Right renal cortex interstitium (tissue), 3 donors: ENCODE results near the gene FCHSD2. TPM values are rescaled to one million over a fixed set of nuclear protein-coding genes. Genes with fewer than 3 reads are reported as not detected.
"Not testable (repeated sequence)": the region's sequence is repeated elsewhere in the genome, so short reads cannot be mapped to it uniquely, and the experiment has no call there.

Experiments used
- DNase-seq, 3 donors: peaks; one replicate each; pipeline ENCODE4 v3.0.0-alpha.2; 2013; ENCODE audit warnings: low read depth in 3 of 3, low spot score in 2 of 3
- polyA plus RNA-seq, 3 donors: library from polyadenylated mRNA; unstranded; fragments of 120-200 nt; gene quantifications; one replicate each; pipeline ENCODE4 v1.2.1, GENCODE V29; 2013; ENCODE audit not compliant: insufficient read length in 3 of 3

The FCHSD2 gene
- polyA plus RNA-seq, 3 donors = 43.7 to 49.7 (median 47.2) TPM

DNA sequence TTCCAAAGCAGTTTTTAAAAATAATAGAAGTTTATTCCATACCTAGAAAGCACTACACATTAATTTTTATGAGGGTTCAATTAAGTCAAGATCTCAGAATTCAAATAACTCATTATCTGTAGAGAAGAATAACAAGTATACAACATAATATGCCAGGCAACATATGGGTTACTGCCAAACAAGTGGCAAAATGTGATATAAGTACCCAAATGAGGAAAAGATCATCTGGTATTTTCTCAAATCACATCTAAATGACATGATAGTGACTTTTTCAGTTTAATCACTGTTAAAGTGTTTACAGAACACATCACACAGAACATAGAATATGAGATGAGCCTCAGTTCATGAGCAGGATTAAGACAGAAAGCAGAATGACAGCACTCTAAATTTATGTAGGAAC lies 123.3 kb downstream of the FCHSD2 start:
- no peak for DNase-seq

DNA sequence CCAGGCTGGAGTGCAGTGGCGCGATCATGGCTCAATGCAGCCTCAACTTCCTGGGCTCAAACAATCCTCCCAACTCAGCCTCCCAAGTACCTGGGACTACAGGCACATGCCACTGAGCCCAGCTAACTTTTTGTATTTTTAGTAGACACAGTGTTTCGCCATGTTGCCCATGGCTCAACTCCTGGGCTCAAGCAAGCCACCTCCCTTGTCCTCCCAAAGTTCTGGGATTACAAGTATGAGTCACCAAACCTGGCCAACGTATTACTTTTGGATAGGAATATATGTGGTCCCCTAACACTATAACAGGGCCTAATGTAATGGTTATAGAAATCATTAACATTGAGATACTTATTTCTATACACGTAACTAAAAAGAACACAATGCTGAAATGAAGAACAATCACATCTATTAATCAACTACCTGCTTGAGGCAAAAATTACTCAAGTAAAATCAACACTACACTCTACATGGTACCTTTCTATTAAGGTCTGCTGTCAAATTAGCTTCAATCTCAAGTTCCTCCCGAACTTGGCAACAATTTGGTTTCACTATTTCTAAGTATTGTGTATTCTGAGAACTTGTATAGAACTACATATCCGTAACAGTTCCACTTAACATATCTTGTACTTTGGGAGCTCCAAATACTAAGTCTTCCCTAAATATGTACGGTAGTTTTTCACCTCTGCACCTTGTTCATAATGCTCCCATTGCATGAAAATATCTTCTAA lies 124.9 kb downstream of the FCHSD2 start:
- DNase-seq = no peak

DNA sequence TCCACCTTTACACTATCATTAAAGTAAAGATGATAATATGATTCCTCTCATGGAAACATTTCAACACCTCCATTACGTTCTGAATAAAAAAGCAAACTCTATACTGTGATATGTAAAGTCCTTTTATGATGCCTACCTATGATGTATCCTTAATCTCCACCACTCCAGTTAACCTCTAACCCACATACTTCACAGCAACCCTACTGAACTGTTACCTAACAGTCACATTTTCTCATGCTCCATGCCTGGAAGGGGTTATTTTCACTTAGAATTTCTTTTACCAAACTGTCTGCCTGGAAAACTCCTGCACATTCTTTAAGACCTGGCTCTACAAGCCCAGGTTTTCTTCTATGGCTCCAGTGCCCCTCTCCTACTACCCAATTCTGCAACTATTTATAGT lies 129.1 kb downstream of the FCHSD2 start:
- DNase-seq = no peak

- no peak for DNase-seq
Observed at GRCh38 chr11:73012121-73012863, 129.8 kb downstream of the FCHSD2 start.

- DNase-seq = no peak
Observed at GRCh38 chr11:73011126-73011817, 130.8 kb downstream of the FCHSD2 start.

DNA sequence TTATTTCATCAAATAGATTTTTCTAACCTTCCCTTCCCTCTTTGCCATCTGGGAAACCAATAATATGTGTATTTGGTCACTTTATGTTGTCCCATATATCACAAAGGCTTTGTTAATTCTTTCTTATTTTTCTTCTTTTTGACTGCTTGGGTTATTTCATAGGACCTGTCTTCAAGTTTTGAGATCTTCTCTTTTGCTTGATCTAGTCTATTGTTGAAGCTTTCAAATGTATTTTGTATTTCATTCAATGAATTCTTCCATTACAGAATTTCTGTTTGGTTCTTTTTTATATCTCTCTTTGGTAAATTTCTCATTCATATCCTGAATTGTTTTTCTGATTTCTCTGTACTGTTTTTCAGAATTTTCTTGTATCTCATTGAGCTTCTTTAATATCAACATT lies 132.1 kb downstream of the FCHSD2 start:
- no peak for DNase-seq

- no peak for DNase-seq
Observed at GRCh38 chr11:73004088-73004487, 138.0 kb downstream of the FCHSD2 start.

DNA sequence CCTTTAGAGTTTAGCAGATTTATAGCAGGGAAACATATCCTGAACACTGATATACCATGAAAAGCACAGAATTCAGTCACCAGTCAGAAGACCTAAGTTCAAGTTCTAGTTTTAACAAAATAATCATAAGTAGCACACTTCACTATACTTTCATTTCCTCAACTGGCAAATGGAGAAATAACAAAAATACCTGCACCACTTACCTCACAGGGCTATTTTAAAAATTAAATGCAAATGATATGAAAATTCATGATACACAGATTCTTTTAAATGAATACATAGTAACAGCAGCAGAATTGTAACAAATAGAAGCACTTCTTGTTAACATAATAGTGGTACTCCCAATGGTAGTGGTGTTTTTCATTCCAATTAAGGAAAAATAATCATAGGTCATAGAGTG lies 139.0 kb downstream of the FCHSD2 start:
- DNase-seq = no peak

DNA sequence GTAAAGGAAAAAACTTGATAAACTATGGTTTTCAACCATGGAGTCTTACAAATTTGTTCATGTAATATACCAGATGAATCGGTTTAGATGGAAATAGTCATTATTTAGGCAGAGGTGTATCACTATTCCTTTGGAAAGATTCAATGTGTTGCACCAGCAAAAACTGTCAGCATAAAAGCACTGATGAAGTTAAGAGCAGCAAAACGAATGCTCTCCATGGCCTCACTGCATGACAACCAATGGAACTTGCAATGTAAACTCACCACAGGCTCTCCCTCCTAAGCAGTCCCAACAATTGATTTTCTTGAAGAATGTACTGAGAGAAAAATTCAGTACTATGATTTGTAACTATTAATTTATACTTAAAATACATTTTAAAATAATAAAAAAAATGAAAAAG lies 139.9 kb downstream of the FCHSD2 start:
- DNase-seq = no peak

- no peak for DNase-seq
Observed at GRCh38 chr11:73001615-73002014, 140.5 kb downstream of the FCHSD2 start.

DNA sequence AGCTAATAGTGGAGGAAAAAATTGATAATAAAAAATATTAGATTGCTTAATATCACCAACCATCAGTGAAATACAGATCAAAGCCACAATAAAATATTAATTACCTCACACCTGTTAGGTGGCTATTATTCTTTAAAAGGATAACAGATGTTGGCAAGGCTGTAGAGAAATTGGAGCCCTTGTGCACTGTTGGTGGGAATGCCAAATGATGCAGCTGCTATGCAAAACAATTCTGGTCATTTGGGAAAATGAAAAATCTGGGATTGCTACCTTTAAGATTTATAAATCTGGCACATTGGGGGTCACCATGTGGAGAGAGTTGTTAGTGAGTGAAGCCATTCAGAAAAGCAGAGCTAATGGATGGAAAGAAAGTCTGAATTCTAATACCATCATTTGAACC lies 143.4 kb downstream of the FCHSD2 start:
- DNase-seq = no peak

- no peak for DNase-seq
Observed at GRCh38 chr11:72996959-72997358, 145.2 kb downstream of the FCHSD2 start.

- DNase-seq = no peak
Observed at GRCh38 chr11:72989727-72990126, 152.4 kb downstream of the FCHSD2 start.

DNA sequence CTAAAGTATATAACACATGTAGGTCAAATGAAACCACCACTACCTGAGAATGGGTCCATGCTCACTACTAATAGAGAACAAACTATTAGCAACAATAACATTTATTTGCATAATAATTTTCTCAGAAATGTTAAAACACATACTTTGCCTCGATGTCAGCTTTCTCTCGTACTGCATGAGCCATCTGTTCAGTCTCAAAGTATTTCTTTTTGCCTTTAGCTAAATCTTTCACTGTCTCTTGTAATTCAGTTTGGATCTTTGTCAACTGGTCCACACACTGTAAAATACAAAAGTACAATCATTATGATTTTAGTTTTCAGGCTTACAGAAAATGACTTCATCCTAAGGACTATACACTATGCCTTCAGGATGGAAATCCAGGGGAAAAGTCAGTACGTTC lies 153.3 kb downstream of the FCHSD2 start:
- DNase-seq = no peak

DNA sequence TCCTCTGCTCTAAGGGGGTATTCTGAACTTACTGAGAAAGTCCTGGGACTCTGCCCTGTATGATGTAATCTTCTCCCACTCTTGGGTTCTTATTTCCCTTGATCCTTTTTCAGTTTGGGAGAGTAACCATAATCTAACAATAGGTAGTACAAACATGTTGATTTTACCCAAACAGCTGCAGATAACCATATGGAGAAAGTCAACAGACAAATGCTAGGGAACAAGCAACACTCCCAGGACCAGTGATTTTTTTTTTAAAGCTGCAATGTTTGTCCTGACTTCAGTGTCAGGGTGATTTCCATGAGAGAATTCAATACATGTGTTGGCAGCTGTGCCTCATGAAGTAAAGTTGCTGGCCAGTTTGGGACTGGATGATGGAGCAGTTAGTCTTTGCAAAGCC lies 156.5 kb downstream of the FCHSD2 start:
- no peak for DNase-seq

DNA sequence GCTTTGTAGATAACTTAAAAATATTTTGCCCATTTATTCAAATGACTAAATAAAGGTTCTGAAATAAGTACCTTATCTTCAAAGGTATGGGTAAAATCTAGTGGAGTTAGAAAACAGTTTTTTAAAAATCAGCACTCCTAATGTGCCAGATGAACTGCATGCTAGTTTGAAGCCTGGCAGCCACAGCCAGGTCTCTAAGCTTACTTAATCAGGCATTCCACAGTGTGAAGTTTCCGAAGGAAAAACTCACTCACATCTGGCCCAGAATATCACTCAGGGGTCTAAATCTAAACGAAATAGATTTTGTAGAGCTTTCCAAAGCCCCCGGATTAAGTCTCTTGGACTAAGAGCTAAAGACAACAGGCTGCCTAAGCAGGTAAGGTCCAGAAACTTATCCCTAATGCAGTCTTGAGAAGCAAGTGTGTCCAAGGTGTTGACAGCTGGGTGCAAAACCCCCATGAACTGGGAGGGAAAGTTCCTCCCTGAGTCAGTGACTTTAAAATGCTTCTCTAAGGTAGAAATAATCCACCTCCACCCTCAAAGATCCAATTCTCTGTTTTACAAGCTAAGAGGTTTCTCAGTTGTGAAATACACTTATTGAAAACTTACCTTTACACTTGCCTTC lies 157.6 kb downstream of the FCHSD2 start:
- DNase-seq = no peak

DNA sequence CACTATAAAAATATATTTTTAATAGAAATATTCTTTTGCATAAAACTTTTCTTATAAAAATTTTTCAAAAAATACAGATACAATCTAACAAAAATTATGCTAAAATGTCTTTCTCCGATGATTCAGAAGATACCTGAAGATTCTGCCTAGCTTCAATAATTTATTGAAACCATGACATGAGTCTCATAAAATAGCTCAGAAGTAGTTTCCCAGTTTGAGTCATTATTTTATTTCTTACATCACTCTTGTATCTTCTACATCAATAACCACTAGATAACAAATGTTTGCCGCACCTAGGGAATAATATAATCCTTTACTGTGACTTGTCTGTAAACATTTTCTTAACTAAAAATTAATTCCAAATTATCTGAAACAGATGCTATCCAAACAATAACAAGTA lies 158.6 kb downstream of the FCHSD2 start:
- DNase-seq = no peak

DNA sequence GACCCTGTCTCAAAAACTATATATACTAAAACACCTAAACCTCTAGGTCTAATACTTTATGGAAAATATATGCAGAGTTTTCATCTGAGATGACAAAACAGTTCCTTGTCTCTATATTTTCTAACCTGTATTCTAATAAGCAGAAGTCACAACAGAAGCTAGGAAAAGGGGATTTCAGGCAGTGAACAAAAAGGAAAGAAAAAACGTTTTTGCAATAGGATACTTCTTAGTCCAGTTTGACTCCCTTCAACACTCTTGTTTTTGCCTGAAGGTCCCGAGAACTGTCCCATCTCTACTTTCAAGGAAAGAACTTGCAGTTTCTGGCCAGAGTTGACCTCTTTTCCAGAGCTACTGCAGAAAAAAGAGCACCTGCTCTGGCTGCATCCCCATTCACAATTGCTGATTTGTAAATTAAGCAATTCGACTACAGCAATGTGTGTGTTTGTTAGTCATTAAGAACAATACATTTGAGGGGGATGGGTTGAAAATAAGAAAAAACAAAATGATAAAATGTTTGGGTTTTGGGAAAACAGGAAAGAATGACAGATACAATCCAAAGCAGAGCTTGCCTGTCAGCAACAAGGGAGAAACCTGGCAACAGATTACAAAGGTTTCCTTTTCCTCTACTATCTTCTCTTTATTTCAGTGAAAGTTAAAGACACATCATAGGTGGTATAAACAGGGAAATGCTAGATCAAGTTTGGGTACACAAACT lies 160.0 kb downstream of the FCHSD2 start:
- DNase-seq = no peak

GRCh38 chr11:72981080-72981479 lies 161.0 kb downstream of the FCHSD2 start:
- no peak for DNase-seq

- DNase-seq = not testable (repeated sequence)
Observed at GRCh38 chr11:72977782-72978181, 164.3 kb downstream of the FCHSD2 start.

- not testable (repeated sequence) for DNase-seq
Observed at GRCh38 chr11:72976522-72976892, 165.6 kb downstream of the FCHSD2 start.
